ENCODE data around the gene COX19.
"Not testable (repeated sequence)": the region's sequence is repeated elsewhere in the genome, so short reads cannot be mapped to it uniquely, and the experiment has no call there.

The COX19 gene

DNA sequence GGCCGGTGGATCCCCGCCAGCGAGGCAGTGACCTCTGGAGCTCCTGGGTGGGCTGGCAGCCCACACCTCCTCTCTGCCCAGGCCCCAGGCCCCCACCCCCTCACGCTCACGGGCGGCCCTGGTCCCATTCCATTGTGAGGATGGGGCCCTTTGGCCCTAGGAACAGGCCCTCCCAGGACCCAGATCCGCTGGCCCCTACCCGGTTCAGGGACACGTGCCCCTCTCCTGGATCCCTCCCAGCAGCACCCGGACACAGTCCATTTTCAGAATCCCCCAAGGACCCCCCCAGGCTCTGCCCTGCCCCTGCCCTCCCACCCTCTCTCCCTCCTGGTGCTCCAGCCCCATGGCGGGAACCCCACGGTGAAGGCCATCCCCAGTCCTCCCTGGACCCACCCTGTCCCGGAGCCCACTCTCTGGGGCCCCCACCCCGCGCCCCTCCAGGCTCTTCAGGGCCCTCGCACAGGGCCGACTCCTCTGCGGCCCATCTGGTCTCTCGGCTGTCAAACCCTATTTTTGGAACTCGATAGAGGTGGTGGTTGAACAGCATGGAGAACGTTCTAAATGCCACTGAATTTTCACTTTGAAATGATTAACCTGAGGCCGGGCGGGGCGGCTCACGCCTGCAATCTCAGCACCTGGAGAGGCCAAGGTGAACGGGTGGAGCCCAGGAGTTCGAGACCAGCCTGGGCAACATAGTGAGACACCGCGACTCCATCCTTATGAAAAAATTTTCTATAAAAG is 28.9 kb downstream of the COX19 start:
- no peak for DNase-seq (ENCODE audit: low read depth in 3 of 3, low spot score in 1 of 3)

DNA sequence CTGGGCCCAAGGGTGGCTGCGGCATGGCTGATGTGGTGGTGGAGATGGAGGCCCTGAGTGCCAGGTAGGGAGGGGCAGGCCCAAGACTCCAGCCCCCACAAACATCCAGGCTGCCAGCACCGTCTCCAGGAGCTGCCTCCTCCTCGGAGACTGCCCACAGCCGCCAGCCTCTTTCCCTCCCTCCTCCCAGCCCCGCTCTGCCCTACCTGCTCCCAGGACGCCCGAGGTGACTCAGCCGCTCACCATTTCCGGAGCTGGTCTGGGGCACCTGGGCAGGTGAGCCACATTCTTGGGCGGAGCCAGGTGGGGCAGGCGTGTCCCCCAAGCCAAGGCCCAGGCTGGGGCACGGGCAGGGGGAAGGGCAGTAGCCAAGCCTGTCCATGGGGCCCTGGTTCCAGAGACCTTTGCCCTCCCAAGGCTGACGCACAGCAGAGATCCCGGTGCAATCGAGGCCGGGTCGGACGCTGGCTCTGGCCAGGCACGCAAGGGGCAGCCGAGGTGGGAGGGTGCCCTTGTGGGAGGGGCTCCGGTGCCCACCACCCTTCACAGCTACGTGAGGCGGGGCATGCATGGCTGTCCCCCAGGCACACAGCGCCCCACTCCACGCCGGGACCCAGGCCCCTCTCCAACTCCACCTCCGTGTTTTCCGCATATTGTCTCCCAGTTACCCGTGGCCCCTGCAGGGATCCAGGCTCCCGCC is 29.6 kb downstream of the COX19 start:
- no peak for DNase-seq (ENCODE audit: low read depth in 3 of 3, low spot score in 1 of 3)

DNA sequence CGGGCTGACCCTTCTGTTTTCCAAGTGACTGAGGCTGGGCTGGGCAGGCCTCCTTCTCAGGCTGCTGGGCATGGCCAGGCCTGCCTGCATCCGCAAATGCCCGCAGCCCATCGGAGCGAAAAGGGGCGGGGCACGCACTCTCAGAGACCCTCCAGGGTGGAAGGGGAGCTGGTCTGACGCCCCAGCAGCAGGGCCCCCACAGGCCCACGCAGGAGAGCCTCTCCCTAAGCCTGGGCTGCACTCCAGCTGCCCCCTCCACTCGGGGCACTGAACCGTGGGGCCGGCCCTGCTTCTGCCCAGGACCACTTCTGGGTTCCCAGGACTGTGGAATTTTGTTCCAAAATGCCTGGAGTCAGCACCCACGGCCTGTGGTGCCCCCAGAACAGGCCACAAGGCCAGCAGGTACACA is 30.2 kb downstream of the COX19 start:
- DNase-seq (ENCODE audit: low read depth in 3 of 3, low spot score in 1 of 3): no peak

DNA sequence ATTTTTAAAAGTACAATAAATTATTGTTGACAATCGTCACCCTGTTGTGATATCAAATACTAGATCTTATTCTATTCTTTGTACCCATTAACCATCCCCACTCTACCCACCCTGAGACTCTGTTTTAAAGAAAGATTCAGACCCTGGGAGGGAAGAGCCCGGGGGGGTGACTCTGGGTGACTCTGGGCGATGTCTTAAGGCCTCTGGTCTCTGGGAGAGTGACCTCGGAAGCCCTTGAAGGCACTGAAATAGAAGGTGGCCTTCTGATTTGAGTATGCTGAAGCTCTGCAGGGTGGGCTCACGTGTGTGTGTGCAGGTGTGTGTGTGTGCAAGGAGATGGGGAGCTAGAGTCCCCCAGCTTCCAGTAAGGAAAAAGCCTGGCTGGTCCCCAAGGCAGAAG is 30.6 kb downstream of the COX19 start:
- DNase-seq (ENCODE audit: low read depth in 3 of 3, low spot score in 1 of 3): no peak

DNA sequence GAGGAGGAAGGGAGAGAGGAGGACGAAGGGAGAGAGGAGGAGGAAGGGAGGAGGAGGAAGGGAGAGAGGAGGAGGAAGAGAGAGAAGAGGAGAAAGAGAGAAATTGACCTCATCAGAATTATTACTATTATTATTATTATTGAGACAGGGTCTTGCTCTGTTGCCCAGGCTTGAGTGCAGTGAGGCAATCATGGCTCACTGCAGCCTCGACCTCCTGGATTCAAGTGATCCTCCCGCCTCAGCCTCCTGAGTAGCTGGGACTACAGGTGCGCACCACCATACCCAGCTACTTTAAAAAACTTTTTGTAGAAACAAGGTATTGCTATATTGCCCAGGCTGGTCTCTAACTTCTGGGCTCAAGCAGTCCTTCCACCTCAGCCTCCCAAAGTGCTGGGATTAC is 31.6 kb downstream of the COX19 start:
- not testable (repeated sequence) for DNase-seq (ENCODE audit: low read depth in 3 of 3, low spot score in 1 of 3)

DNA sequence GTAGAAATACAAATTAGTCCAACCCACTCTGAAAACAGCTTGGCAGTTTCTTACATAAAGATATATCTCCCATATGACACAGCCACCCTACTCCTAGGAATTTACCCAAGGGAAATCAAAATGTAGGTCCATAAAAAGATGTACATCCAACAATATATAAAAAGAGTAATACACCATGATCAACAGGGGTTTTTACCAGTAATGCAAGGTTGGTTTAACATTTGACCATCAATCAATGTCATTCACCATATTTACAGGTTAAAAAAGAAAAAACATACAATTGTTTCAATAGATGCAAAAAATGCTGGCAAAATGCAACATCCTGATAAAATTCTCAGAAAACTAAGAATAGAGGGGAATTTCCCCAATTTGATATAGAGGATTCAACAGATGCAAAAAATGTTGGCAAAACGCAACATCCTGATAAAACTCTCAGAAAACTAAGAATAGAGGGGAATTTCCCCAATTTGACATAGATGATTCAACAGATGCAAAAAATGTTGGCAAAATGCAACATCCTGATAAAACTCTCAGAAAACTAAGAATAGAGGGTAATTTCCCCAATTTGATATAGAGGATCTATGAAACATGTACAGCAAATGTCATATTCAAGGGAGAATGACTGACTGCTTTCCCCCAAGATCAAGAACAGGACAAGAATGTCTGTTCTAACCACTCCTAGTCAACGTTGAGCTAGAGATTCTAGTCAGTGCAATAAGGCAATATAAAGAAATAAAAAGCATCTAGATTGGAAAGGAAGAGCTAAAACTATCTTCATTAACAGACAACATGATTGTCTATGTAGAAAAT is 34.5 kb downstream of the COX19 start:
- DNase-seq (ENCODE audit: low read depth in 3 of 3, low spot score in 1 of 3): no peak

DNA sequence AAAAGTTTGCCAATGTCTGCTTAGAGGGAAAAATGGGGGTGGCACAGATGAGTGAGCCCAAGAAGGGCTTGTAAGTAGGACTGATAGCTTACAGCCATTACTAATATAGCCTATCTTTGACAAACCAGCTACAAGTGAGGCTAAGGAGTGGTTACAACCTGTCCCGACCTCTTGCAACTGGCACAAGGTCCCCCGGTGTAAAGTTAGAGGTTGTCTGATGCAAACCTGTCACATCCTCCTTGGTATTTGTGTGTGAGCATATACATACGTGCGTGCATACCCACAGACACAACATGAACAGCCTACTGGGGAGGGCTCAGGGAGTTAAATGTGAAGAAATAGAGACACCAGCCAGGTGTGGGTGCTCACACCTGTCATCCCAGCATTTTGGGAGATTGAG is 35.5 kb downstream of the COX19 start:
- DNase-seq (ENCODE audit: low read depth in 3 of 3, low spot score in 1 of 3): no peak

DNA sequence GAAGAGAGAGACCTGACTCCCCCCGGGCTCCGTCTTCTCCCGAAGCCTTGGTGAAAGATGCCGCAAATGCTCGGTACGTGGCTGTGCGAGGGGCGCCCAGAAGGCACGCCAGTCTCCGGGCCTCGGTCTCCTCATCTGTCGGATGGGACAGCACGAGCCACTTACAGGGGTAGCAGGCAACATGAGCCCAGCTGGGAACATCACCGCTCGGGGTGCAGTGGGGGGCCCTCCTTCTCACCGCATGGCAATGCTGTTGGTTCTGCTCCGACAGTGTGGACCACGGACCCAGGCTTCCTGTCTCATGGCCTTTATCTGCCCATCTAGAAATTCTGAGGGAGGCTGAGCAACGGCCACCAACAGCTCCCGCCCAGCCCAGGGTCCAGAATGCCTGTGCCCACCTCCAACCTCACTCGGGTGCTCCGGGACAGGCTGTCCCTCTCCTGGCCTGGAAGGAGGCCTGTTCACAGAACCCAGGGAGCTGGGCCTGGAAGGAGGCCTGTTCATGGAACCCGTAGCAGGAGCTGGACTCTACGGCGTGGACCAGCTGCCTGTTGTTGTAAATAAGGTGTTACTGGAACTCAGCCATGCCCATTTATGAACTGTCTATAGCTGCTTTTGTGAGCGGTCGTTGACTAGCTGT is 36.7 kb downstream of the COX19 start:
- no peak for DNase-seq (ENCODE audit: low read depth in 3 of 3, low spot score in 1 of 3)

DNA sequence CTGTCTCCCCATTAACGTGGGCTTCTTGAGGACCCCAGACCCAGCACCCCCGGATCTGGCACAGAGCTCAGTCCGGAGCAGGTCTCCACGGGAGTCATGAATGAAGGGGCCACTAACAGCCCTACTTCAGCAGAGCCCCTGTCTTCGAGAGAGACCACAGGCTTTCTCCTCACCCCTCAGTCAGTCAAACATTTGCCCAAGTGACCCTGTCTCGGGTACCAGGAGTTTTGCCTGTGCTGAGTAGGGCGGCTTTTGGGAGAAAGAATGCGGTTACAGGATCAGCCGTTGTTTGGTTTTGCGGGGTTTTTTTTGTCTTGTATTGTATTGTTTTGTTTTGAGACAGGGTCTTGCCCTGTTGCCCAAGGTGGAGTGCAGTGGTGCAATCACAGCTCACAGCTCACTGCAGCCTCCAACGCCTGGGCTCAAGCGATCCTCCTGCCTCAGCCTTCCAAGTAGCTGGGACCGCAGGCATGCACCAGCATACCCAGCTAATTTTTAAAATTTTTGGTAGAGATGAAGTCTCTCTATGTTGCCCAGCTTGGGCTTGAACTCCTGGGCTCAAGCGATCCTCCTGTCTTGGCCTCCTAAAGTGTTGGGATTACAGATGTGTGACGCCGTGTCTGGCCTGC is 37.4 kb downstream of the COX19 start:
- no peak for DNase-seq (ENCODE audit: low read depth in 3 of 3, low spot score in 1 of 3)

DNA sequence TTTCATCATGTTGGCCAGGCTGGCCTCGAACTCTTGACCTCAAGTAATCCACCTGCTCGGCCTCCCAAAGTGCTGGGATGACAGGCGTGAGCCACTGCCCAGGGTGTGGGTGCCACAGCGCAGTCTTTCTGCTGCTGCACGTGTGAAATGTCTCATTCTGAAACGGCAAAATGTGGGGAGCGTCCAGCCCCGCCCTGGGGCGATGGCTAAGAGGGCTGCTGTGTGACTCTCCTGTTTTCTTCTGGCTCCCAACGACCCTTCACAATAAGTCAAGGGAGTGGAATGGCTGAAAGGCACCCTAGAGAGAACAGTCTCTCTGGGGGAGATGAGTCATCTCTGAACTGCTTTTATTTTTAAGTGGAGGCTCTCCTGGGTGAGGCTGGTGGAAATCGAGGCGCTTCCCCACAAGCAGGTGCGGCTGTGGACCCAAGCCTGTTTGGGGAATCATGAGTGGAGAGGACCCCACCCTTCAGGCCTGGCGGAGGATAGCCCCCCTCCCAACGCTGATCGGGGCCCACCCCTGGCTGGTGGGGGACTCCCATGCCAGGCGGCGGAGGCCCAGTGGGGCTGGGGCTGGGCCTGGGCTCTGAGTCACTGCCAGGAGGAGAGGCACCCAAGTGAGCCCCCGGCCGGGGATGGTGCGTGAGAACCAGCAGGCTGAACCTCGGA is 38.8 kb downstream of the COX19 start:
- DNase-seq (ENCODE audit: low read depth in 3 of 3, low spot score in 1 of 3): no peak

DNA sequence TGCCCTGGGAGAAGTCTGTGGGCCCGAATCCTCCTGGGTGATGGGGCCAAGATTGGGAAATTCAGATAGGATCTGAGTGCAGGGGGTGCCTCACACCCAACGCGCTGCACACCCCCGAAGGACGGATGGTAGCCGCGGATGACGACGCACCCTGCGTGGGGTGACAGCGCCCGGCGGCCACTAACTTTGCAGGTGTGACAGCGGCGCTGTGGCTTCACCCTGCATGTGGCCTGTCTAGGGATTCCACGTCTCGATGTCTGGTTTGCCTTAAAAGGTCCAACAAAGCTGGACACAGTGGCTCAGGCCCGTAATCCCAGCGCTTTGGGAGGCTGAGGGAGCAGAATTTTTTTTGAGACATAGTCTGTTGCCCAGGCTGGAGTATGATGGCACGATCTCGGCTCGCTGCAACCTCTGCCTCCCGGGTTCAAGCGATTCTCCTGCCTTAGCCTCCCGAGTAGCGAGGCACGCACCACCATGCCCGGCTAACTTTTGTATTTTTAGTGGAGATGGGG is 39.4 kb downstream of the COX19 start:
- no peak for DNase-seq (ENCODE audit: low read depth in 3 of 3, low spot score in 1 of 3)

DNA sequence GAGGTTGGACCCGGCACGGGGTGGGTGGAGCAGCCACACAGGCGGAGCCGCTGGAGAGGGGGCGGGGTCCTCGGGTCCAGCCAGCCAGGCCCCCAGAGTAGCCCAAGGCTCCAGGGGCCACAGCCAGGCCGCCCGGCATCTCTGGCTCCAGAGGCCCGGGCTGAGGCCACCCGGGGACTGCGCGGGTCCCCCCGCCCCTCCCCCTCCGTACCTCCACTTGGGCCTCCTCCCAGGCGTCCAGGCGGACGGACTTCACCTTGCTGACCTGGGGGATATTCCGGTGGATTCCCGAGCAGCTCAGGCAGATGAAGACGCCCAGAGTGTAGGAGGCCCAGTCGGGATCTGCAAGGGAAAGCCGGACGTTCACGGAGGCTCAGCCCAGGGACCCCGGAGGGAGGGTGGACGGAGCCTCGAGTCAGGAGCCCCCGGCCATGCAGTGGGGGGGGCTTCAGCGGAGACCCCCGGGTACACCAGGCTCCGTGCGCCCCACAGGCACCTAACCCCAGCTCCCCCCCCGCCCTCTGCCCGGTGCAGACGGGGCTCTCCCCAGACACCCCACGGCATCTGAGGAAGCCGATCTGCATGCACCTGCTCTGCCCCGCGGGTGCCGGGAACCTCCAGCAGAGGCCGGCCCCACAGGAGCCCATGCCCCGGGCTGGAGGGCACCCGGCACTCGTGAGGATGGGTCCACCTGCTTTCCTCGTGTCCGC is 40.0 kb downstream of the COX19 start:
- no peak for DNase-seq (ENCODE audit: low read depth in 3 of 3, low spot score in 1 of 3)

DNA sequence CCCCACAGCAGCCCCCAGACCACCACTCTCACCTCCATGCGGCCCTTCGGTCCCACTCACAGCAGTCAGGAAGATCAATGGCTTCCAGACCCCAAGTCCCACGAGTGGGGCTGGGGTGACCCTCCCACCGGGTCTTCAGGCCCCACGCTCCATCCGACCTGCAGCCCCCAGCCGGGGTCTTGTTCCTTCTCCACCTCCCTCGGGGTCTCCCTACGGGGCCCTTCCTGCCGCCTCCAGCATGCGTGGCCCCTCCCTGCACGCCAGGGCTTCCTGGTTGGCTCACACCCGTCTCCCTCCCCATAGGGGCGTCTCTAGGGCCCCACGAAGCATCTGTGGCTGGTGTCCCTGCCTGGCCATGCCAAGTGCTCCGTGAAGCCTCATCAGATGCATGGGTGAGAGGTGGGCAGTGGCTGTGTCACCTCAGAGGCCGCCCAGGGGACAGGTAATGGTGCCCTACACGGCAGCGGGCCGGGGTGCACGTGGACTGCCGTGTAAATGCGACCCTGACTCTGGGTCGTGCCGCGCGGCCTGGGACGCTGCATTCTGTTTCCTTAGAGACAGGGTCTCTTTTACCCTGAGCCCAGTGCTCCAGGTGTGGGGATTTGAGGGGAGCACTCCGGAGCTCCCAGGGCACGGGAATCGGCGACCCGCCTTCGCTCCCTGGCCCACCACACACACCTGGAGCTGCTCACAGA is 40.7 kb downstream of the COX19 start:
- no peak for DNase-seq (ENCODE audit: low read depth in 3 of 3, low spot score in 1 of 3)

DNA sequence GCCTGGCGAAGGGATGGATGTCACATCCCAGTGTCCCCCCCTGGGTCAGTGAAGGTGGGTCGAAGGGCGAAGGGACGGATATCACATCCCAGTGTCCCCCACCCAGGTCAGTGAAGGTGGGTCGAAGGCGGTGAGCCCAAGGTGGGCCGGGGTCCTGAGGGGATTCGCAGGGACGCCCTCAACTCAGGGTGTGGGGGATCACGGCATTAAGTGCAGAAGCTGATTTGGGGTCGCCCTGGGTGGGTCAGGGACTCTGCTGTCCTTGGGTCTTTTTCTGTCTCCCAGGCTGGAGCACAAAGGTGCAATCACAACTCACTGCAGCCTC is 42.7 kb downstream of the COX19 start:
- no peak for DNase-seq (ENCODE audit: low read depth in 3 of 3, low spot score in 1 of 3)

DNA sequence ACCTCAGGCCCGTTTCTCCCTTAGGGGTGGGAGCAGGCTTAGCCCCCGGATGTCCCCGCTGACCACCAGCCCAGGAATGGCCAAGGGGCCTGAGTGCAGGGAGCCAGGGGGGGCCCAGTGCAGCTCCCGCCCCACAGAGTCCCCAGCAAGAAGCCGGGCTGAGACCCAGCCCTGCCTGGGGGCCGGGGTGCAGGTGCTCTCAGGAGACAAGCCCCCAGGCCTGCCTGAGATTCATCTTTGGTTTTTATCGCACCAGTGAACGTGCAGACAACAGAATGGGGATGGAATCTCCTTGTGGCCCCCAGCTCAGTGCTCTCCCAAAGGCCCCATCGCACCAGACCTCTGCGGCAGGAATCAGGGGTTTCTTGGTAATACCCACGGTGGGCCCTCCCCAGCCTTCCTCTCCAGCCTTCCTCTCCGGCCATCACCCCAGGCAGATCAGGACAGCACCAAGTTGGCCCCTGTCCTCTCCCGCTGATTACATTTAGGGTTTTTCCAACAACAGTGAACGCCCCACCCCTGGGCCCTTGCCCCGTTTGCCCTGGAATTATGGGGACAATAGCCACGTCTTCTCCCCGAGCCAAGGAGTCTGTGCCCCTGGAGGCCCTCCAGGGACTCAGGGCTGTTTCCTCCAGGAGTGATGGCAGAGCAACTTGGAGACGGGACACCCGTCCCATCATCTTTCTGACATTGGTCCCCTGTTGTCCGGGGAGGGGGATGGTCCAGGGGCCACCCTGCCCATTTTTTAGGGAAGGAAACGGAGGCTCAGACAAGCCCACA is 43.3 kb downstream of the COX19 start:
- no peak for DNase-seq (ENCODE audit: low read depth in 3 of 3, low spot score in 1 of 3)

DNA sequence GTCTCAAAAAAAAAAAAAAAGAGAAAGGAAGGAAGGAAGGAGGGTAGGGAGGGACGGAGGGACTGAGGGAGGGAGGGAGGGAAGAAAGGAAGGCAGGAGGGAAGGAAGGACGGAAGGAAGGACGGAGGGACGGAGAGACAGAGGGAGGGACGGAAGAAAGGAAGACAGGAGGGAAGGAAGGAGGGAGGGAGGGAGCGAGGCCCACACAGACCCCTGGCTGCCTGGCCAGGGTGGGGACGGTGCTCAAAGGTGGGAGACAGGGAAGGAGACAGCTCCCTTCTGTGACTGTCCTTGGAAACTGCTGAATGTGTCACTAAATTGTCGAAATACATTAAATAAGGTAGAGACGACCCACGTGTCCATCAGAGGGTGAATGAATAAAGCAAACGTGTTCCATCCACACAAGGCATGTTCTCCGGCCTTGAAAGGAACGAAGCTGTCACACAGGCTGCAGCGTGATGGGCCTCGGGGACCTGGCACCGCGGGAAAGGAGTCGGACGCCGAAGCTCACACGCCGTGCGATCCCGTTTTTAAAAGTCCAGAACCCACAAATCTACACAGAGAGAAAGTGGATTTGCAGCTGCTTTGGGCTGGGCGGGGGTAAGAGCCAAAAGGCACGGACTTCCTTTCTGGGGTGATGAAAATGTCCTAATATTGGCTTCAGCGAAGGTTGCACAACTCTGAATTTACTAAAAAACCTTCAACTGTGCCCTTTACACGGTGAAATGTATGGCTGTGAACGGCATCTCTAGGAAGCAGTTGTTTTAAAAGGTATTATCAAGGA is 44.2 kb downstream of the COX19 start:
- no peak for DNase-seq (ENCODE audit: low read depth in 3 of 3, low spot score in 1 of 3)

DNA sequence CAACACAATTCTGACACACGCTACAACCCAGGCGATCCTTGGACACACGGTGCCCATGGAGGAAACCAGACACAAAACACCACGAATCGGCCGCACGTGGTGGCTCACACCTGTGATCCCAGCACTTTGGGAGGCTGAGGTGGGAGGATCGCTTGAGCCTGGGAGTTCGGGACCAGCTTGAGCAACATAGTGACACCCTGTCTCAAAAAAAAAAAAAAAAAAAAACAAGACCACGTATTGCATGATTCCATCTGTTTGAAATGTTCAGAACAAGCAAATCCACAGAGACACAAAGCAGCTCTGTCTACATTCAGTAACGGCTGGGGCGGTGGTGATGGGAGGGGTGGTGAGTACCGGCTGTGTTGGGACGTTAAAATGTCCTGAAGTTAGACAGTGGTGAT is 46.0 kb downstream of the COX19 start:
- DNase-seq (ENCODE audit: low read depth in 3 of 3, low spot score in 1 of 3): no peak
